GM19438 (cell line): ENCODE data around the gene ZNF524.

ENCODE experiments used
- ATAC-seq: cut with Tn5 transposase; IDR thresholded peaks from one replicate; pipeline ENCODE4 v1.9.1; 2021; ENCODE audit warnings: low read depth; ENCODE audit not compliant: unreplicated experiment

The ZNF524 gene

DNA sequence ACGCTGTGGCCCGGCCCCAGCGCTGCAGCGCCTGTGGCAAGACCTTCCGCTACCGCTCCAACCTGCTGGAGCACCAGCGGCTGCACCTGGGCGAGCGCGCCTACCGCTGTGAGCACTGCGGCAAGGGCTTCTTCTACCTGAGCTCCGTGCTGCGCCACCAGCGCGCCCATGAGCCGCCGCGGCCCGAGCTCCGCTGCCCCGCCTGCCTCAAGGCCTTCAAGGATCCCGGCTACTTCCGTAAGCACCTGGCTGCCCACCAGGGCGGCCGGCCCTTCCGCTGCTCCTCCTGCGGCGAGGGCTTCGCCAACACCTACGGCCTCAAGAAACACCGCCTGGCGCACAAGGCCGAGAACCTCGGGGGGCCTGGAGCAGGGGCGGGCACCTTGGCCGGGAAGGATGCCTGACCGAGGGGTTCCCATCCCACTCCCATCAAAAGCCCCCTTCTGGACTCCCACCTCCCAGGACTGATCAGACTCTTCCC lies 16.3 kb downstream of the ZNF524 start:
- no peak for ATAC-seq

DNA sequence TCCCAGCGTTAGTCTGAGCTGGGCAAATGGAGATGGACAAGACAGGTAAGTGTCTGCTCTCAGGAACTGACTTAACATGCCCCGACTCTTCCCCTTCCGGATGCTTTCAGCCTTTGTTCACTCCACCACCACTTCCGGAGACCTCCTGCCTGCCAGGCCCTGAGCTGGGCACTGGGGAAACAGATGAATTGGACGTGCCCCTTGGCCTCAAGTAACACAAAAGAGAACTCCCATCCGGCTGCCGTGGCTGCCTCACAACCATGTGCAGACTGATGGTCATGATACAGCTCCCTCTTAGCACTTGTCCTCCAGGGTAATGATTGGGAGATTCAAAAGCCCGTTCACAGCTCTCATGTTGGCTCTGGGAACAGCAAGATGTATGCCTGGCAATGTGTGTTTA lies 17.3 kb downstream of the ZNF524 start:
- no peak for ATAC-seq

DNA sequence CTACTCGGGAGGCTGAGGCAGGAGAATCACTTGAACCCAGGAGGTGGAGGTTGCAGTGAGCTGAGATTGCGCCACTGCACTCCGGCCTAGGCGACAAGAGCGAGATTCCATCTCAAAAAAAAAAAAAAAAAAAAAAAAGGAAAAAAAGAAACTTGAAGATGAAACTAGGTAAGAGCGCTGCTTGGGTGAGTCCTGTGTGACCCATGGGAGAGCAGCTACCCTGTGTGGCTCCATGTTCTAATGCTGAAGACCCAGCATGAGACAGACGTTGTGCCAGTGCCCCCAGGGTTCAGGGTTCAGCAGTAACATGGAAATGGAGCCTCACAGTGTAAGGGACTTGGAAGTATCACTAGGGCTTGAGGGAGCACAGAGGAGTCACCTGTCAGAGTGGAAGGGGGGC lies 18.3 kb downstream of the ZNF524 start:
- ATAC-seq: no peak

DNA sequence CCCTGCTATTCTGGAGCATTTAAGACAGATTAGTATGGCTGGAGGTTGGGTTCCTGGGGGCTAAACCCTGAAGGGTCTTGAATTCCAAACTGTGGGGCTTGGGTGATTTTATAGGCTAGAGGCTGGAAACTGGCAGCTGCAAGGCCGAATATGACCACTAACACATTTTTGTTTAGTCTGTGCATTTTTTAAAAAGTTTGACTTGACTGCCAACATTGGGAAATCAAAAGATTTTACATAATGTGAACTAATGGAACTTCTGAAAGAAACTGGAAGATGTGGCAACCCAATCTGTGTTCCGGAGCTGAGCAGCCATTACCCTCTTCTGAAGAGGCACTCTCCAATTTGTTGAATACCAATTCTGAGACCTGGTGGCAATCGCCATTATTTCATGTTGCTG lies 19.2 kb downstream of the ZNF524 start:
- ATAC-seq: no peak

DNA sequence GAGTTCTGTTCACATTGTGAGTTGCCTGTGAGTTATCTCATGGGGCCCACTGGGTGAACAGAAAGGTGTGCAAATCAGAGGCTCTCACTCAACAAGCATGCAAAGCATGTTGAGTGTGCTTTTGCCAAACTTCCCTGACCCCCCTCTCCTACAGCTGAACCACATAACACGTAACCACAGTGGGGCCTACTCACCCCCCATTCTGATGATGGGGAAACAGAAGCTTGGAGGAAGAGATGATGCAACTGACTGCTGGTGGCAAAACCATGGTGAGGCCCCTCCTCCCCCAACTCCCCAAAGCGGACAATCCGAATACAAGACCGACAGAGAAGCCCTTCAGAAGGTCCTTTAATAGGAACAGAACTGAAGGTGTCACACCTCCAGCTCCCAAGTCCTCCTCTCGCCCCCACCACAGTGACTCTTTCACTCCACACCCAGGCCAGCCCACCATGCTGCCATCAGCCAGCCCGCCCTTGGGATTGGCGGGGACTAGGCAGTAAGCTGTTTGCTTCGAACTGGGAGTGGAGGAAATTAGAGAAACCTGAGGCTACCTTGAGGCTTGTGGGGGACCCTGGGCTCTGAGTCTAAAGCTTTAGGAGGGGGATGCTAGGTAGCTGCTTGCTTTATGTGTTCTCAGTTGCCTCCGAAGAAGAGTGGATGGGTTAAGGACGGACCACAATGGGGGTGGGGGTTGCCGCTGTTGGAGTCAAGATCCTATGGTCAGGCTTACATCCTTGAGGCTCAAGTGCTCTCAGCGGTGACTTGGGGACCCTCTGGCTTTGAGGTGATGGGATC lies 20.5 kb downstream of the ZNF524 start:
- ATAC-seq: no peak

DNA sequence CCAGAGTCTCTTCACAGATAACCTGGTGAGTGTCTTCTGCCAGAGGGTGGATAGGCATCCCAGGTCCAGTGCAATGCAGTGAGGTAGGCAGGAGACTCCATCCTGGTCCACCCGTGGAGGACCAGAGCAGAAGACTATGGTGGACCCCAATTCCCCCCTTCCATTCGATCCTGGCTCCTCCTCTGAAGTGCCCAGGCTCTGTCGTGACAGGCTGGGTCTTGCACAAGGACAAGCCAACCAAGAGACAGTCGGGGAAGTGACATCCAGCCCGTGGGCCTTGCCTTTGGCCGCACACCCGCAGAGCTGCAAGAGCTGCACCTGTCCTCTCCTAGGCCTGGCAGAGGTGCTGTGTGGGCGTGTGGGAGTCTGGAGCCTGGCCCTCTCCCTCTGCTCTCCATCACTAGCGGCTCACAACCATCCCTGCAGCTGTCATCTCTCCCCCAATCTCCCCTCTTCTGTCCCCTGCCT lies 21.2 kb downstream of the ZNF524 start:
- ATAC-seq: no peak

DNA sequence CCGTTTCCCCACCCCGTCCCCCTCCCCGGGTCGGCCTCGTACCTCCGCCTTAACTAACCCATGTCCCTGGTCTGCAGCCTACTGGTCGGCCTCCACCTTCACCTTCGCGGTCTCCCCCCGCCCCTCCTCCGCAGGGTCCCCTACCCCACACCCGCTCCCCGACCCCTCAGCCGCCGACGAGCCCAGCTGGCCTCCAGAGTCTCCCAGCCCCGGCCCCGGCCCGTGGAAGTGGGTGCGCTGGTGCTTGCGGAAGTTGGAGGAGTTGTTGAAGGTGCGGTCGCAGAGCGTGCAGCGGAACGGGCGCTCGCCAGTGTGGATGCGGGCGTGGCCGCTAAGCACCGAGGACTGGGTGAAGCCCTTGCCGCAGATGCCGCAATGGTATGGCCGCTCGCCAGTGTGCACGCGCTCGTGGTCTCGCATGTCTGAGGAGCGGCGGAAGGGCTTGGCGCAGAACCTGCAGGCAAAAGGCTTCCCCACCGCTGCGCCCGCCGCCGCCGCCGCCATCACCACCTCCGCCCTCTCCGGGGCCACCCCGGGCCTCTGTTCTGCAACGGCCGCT lies 21.7 kb downstream of the ZNF524 start:
- no peak for ATAC-seq

DNA sequence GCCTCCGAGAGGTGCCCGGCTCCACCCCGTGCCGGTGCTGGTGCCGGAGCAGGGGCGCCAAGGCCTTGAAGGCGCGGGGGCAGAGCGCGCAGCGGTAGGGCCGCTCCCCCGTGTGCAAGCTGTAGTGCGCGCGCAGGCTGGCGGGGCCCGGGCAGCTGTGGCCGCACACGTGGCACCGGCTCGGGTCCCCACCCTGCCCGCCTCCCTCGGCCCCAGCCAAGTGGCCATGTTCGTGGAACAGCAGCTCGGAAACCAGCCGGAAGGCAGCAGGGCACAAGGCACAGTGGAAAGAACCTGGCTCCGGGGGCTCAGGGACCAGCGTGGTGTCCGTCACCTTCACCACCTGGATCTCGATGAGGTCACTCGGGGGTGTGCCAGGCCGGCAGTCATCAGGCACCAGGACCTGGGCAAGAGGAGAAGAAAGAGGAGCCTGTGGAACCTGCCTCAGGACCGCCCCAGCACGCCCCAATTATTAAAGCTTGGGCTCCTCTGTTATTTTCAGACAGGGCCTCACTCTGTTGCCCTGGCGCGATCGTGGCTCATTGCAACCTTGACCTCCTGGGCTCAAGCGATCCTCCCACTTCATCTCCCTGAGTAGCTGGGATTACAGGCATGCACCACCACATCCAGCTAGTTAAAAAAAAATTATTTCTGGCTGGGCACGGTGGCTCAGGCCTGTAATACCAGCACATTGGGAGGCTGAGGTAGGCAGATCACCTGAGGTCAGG lies 22.3 kb downstream of the ZNF524 start:
- no peak for ATAC-seq

DNA sequence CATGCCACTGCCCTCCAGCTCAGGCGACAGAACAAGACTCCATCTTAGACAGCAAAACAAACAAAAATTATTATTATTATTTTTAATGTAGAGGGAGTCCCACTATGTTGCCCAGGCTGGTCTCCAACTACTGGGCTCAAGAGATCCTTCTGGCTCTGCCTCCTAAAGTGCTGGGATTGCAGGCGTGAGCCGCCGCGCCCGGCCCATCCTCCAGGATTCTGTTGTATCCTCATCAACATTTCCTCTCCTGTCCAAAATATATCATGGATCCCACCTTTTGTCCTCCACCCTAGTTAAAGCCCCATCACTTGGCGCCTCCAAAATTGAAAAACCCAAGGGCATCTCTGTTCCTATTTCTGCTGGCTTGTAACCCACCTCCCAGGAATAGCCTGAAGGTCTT lies 23.0 kb downstream of the ZNF524 start:
- no peak for ATAC-seq

DNA sequence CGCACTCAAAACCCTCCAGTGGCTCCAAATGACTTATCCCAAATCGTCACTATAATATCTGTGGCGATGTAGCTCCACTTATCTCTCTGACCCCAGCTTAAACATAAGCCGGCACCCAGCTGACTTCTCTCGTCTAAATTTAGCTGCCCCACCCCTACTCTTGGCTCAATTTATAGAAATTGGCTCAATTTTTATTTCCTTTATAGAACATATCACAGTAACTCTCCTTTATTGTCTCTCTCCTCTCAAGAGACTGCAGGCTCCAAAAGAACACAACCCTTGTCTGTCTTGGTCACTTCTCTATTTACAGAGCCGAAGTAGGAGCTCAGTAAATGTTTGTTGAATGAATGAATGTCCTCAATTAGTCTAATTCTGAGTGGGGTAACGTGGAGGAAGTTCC lies 23.5 kb downstream of the ZNF524 start:
- no peak for ATAC-seq

DNA sequence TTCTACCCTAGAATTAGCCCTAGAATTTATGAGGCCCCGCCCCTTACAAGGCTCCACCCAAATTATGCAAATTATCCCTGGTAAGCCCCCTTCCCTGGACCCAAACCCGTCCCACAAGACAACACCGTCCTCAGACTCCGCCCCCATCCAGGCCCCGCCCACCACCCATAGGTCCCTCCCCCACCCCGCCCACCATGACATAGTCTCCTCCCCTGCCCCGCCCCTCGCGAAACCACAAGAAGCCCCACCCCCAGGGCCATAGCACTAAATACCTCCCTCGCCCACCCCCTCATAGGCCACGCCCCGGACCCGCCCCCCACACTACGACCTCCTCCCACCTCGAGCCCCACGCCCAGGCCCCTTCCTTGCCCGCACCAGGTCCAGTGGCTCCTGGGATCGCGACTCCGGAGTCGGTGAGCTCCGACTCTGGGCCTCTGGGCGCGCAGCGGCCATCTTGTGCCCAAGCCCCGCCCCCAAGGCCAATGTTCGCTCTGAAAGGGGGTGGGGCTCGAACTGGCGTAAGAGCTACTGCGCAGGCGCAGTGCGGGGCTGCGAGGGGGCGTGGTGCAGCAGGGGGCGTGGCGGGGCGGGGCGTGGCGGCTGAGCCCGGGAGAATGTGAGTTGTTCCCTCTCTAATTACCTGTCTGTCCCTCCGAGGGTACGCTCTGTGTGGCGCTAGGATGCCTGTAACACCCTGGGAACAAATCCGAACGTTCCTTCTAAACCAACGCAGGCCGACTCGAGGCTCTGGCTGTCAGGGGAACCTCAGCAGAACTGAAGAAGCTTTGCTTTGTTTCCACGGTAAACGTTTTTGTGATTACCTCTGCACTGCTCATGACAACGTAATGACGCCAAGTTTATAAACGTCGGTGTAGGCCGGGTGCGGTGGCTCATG lies 24.3 kb downstream of the ZNF524 start, which contains the start of gene ZNF784:
TSS of gene ZNF784 (minus strand) at position 458 of the 895 bp plus-strand sequence. CDS start at position 453, 5 bp downstream.
- no peak for ATAC-seq

DNA sequence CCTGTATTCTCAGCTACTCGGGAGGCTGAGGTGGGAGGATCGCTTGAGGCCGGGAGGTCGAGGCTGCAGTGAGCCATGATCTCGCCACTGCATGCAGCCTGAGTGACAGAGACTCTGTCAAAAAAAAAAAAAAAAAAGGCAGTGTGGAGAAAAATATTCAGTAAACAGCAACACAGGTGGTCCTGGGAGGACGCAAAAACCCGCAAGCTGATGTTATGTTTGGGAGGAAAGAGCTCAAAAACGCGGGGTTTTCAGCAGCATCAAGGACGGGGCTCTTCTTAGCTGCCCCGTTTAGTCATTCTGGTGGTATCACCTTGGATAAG lies 24.9 kb downstream of the ZNF524 start:
- ATAC-seq: no peak

DNA sequence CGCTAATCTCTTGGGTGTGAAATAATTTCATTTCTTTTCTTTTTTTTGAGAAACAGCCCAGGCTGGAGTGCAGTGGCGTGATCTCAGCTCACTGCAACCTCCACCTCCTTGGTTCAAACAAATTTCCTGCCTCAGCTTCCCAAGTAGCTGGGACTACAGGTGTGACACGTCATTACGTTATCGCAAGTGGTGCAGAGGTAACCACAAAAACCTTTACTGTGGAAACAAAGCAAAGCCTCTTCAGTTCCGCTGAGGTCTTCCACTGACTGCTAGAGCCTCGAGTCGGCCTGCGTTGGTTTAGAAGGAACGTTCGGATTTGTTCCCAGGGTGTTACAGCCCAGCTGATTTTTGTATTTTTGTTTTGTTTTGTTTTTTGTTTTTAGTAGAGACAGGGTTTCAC lies 26.3 kb downstream of the ZNF524 start:
- ATAC-seq: no peak

DNA sequence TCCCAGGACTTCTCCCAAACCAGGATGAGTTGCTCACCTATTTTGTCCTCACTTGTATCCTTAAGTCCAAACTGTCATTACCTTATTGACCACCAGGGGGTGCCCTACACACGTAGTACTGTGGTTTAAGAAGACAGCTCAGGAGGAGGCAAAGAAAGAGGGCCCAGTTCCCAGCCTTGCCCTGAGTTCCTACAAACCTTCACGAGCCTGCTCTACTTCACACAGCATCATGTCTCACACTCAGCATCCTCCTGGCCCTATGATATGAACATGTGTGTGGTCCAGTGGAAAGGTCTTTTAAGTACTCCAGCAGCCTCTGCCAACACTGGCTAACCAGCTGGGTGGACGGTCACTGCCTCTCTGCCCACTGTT lies 32.4 kb downstream of the ZNF524 start:
- ATAC-seq: no peak

DNA sequence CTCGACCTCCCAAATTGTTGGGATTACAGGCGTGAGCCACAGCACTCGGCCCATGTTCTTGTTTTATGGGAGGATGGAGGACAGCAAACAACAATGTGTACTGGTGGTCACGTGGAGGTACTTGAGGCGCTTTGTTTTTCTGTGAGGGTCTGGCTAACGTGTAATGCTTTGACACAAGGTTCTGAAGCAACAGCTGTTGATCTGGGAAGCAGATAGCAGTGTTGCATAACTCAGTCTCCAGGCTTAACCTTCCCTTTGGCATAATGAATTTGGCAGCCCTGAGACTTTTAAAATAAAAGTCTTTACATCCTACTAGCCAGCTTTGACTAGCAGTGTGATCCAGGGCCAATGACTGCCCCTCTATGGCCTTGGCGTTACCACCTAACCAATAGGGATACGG lies 33.8 kb downstream of the ZNF524 start:
- ATAC-seq: no peak

DNA sequence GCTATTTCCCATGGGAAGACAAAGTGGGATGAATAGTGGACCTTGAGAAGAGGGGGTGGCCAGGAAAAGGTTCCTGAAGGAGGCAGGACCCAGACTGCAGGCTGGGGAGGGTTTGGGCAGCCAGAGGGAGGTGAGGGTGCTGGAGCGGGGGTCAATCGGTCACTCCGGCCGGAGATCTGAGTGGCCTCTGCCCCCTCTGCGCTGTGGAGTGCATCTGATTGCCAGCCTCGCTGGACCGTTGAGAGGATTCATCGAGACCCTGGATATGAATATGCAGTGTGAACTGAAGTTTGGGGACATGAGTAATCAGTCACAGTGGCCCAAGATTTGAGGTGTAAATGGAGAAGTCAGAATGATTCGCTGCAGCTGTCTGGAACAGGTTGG lies 35.2 kb downstream of the ZNF524 start:
- ATAC-seq: no peak

DNA sequence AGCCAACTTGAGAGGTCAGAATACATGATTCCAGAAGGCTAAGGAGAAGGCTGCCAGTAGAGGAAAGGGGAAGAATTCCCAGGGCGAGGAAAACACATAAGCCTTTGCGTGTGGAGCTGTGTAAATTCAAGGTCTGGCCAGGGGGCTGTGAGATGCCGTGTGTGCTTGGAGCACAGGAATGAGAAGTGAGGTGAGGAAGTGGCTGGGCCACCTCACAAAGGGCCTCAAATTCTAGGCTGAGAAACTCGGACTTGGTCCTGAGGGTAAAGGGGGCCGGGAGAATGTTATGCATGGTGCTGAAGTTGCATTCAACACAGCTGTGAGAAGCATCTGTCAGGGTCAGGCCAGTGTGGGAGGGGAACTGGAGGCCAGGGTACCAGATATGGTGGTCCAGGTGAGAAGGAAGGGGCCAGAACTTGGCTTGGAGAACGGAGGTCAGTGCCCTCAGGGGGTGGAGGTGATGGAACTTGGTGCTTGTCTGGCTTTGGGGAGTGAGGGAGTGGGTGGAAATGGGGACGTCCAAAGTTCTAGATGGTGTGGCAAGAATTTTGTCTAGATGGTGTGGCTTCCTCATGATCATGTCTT lies 35.9 kb downstream of the ZNF524 start:
- ATAC-seq: no peak

DNA sequence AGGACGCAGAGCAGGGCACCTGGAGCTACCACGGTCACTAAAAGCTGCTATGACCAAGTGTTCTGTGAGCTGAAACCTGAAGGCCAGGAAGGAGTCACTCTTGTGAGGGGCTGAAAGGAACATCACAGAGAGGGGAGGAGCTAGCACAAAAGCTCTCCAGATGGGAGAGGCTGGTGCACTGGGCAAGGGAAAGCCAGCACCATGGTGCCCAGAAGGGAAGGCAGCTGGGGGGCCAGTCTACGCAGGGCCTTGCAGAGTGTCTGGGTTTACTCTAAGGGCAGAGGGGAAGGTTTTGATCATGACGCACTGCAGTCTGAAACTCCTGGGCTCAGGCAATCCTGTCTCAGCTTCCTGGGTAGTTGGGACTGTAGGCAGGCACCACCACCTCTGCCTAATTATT lies 36.6 kb downstream of the ZNF524 start:
- ATAC-seq: no peak

DNA sequence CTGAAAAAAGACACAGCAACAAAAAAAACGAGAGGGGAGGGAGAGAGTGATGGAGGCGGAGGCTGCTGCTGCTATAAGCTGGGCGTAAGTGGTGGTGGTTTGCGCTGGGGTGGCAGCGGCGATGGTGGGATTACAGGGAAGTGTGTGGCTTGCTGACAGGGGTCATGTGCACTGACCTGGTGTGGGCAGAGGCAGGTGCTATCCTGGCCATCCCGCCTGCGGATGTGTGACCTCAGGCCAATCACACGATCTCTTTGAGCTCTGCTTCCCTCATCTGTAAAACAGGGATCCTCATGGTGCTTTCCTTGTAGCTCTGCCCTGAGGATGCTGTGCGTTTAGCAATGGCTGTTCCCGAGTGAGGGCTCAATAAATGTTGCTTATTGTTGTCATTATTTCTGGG lies 37.4 kb downstream of the ZNF524 start:
- no peak for ATAC-seq

DNA sequence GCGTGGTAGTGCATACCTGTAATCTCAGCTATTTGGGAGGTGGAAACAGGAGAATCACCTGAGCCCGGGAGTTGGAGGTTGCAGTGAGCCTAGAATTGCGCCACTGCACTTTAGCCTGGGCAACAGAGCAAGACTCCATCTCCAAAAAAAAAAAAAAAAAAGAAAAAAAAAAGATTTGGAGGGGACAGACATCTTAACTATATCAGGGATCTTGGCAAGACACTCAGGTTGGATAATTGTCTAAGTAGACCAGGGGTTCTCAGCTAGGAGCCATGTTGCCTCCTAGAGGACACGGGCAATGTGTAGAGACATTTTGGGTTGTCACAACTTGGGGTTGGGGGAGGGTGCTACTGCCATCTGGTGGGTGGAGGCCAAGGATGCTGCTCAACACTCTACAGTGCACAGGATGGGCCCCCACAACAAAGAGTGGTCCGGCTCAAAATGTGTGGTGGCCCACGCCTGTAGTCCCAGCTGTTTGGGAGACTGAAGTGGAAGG lies 38.8 kb downstream of the ZNF524 start:
- no peak for ATAC-seq
